Testis (tissue), 2 donors: Measurements from ENCODE around the gene AUTS2.

ENCODE experiments used
- POLR2A ChIP-seq: fragments of 450-650 bp; IDR thresholded peaks from one replicate; pipeline ENCODE4 v1.6.1; 2017; ENCODE audit warnings: antibody characterized with exemption, mild to moderate bottlenecking, moderate library complexity
- TF ChIP-seq, protein P1 (sequence below), 3 experiments: fragments of 450-650 bp in 2 of 3; fragments of 200-600 bp in 1 of 3; sonication (generic) in 1 of 3; IDR thresholded peaks; one replicate each; pipeline ENCODE4 v1.5.1; 2016 to 2019; ENCODE audit warnings: antibody characterized with exemption in 3 of 3, mild to moderate bottlenecking in 2 of 3, moderate library complexity in 1 of 3

DNA sequence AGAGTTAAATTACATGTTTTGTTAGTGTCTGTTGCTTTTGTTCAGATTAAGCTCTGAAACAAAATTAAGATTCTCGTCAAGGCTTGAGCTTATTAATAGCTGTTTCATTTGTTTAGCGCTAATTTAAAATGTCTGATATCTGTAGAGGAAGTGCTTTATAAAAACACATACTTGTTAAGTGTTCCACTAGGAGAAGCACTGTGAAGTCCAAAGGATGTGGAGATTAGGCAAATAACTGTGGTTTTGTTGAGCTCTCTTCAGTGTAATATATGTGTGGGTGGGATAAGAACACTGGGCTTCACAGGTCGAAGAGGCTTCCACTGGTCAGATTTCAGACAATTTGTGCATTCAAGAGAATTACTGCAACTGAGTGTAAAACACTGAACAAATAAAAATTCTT, 242.0 kb downstream of the AUTS2 start:
- TF ChIP-seq, protein P1, sequence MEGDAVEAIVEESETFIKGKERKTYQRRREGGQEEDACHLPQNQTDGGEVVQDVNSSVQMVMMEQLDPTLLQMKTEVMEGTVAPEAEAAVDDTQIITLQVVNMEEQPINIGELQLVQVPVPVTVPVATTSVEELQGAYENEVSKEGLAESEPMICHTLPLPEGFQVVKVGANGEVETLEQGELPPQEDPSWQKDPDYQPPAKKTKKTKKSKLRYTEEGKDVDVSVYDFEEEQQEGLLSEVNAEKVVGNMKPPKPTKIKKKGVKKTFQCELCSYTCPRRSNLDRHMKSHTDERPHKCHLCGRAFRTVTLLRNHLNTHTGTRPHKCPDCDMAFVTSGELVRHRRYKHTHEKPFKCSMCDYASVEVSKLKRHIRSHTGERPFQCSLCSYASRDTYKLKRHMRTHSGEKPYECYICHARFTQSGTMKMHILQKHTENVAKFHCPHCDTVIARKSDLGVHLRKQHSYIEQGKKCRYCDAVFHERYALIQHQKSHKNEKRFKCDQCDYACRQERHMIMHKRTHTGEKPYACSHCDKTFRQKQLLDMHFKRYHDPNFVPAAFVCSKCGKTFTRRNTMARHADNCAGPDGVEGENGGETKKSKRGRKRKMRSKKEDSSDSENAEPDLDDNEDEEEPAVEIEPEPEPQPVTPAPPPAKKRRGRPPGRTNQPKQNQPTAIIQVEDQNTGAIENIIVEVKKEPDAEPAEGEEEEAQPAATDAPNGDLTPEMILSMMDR (IDR thresholded peaks at IDR 0.05), result no peak
- no peak for TF ChIP-seq POLR2A
